Embryonic facial prominence (tissue), 1 donor: ENCODE data around the gene SLITRK4.

ENCODE experiments used
- DNase-seq: peaks from one replicate; pipeline ENCODE4 v3.0.0-alpha.2; 2016; ENCODE audit errors: extremely low spot score

The SLITRK4 gene, protein sequence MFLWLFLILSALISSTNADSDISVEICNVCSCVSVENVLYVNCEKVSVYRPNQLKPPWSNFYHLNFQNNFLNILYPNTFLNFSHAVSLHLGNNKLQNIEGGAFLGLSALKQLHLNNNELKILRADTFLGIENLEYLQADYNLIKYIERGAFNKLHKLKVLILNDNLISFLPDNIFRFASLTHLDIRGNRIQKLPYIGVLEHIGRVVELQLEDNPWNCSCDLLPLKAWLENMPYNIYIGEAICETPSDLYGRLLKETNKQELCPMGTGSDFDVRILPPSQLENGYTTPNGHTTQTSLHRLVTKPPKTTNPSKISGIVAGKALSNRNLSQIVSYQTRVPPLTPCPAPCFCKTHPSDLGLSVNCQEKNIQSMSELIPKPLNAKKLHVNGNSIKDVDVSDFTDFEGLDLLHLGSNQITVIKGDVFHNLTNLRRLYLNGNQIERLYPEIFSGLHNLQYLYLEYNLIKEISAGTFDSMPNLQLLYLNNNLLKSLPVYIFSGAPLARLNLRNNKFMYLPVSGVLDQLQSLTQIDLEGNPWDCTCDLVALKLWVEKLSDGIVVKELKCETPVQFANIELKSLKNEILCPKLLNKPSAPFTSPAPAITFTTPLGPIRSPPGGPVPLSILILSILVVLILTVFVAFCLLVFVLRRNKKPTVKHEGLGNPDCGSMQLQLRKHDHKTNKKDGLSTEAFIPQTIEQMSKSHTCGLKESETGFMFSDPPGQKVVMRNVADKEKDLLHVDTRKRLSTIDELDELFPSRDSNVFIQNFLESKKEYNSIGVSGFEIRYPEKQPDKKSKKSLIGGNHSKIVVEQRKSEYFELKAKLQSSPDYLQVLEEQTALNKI

DNA sequence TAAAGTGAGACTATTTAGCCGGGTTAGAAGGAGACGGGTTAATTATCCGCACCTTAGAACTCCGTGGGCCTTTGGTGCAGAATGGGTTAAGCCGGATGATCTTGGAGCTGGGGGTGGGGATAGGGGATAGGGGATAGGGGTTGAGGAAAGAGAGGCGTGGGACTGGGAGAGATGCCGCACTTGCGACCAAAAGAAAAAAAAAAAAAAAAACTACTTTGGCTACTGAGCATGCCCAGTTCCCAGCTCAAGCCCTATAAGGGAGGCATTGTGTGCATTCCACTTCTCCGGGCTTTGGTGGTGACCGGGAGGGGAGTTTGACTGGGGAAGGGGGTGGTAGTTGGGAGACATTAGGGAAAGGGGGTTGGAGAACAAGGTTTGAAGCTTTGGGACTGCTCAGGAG lies at the start of gene SLITRK4:
Gene SLITRK4 (minus strand): TSS at position 187 of the 400 bp plus-strand sequence. CDS start 4,993 bp downstream, outside the sequence.
- DNase-seq, result no peak

DNA sequence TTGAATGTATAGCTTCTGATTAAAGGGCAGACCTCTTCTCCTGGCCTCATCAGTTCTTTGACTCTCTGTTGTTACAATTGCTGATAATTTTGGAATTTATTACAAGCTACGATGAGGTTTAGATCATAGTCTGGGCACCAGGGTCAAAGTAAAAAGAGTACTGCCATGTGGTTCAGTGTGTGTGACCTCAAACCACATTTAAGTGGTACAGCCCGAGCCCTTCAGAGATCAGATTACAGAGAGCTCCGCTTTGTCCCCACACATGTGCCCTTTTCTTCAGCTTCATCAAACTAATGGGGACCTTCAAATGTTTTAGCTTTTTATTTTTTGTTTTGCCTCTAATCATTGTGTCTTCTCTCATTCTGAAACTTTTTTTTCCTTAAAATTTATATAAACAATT lies 47.6 kb upstream of the SLITRK4 start:
- no peak for DNase-seq

DNA sequence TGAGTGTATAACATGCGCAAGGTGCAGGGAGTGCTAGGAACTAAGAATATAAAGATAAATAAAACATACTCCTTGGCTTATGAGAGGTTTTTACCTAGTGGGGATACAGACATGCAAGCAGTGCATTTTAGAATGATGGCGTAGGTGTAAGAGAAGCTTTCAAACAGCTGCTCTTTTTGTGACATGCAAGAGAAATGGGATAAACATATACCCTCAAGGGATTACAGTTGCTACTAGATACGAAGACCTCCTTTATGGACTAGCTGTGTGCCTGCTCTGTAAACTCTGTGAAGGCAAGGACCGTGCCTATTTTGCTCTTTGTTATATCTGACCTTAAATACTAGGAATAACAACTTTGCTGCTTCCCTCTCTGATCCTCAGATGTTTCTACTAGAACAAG lies 39.0 kb upstream of the SLITRK4 start:
- no peak for DNase-seq

DNA sequence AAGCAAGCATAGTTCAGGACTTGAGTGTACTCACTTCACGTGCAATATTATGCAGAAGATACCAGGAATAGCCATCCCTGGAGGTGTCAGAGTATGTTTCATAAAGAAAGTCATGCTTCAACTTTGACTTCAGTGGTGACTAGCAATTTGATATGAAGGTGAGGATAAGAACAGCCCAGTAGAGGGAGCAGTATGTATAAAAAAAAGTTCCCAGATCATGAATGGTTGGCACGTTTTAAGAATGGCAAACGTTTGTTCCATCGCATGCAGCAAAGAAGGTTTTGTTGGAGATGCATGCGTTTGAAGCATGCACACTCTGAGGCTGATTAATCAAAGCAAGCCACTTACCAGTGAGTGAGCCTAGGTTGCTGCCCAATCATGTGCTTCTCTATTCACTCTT lies 33.5 kb upstream of the SLITRK4 start:
- no peak for DNase-seq

DNA sequence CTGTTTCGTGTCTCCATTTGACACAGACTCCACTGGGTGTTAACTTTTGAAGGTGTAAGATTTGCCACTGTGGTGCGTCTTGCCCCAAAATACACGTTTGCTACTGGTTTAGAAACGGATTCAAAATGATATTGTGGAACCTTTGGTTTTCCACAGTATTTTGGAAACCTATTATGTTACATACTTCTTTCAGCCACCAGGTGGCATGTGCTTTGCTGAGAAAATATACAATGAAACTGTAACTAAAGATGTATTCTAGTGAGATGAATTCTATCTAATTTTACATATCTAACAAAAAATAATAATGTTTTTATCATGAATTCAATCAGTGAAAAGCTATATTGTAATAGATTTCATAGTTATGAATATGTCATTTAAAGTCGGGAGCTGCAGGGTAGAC lies 28.4 kb upstream of the SLITRK4 start:
- DNase-seq, result no peak

DNA sequence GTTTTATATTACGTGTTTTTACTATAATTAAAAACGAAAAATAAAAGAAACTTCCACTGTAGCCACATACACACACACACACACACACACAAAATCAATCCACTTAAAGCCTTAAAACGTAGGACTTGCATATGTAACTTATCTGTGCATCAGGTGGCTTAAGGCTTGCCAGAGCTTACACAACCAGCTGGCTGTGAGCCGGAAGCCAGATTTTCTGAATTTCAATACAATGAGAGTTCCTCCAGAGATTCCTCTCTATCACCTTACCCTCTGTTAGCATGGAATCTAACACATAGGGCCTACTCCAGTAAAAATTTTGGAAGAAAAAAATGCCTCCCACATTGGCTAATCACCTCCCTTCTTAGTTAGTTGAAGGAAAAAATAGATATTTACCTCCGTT lies 27.9 kb upstream of the SLITRK4 start:
- DNase-seq, result no peak

DNA sequence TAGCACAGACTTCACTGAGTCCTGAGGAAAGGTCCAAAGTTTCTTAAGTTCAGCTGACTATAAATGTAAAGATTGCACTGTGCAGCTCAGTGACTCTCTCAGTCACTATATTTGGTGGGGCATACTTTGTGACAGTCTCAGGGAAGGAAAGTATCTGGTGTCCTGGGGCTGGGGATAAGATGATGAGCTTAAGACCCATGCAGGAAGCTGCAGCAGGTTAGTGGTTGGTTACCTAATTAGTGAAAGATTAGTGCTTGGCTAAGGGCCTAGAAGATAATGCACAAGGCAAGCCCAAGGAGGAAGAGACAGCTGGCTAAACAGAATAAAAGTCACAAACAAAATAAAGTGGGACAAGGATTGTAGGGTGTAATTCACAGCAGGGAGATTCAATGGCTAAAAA lies 25.4 kb upstream of the SLITRK4 start:
- no peak for DNase-seq

DNA sequence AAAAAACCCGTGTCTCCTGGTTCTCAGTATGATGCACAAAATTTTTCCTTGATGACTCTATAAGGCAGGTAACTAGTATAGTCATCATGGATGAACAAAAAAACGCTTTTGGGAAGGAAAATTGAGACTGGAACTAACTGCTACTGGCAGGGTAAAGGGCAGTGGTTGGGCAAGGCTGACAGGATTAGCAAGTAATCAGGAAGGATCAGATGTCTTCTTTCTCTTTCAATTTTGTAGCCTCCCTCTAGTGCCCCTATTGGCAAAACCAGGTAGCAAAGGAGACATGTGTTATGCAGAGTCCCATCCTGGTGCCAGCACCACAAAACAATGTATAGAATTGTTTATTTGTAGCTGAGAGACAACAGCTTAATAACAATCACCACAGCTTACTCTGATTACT lies 12.8 kb upstream of the SLITRK4 start:
- DNase-seq, result no peak

DNA sequence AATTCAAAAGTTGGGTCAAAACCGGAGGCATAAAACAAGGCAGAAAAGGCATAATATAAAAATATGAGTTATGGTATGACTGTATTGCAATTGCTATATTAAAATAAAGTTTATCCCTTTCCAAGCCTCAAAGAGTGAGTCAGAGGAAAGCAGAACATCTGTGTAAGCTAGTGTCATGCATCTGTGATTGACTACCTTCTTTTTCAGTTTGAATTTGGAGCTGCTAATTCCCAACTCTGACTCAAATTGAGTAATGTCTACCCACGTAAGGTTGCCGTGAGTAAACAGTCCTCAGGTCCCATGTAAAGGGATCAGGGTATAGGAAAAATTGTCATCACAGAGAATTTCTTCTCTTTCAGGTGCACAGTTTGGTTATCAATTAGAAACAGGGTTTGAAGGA lies 6.5 kb upstream of the SLITRK4 start:
- DNase-seq, result no peak

DNA sequence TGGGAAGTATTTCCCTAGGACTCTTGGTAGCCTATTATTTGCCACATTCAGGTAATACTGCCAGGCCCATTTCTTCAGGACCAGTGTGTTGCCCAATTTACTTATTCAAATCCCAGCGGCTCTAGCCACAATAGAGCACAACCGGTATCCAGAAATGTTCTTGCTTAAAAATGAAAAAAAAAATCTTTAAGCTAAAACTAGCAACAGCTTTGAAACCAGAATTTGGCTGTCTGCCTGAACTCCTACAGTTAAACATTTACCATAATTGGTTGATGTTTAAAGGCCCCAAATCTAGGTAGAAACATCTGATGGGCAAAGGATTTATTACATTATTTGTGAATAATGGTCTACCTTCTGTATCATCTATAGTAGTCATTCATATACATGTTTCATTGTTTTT lies 930 bp upstream of the SLITRK4 start:
- no peak for DNase-seq

DNA sequence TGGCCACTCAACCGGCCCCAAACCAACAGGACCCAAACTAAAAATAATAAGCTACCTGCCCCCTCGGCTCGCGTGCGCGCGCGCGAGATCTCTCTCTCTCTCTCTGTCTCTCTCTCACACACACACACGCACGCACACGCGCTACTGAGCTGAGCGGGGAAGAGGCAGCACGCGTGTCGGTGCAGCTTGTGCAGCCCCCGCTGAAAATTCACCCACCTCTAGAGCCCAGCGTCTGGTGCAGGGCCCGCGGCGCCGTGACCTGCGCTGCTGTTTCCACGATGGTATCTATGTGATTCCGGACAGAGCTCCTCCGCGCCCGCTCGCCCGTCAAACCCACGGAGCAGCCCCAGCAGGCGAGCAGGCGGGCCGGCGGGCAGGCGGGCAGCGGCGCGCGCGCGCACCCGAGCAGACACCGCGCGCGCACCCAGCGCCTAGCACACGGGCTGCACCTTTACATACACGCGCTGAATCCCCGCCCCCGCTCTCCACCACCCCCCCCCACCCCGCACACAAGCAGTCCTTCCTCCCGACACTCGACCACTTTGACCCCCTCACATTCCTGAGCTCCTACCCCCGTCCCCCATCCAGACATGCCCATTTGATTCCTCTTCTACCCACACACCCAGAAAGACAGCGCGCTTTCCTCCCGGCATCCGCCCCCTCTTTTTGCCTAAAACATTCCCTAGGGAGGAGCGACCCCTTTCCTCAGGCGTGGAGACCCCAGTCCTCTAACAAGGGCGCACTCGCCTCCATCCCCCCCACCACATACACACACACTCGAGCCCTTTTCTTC lies 1.0 kb downstream of the SLITRK4 start:
- DNase-seq, result no peak

DNA sequence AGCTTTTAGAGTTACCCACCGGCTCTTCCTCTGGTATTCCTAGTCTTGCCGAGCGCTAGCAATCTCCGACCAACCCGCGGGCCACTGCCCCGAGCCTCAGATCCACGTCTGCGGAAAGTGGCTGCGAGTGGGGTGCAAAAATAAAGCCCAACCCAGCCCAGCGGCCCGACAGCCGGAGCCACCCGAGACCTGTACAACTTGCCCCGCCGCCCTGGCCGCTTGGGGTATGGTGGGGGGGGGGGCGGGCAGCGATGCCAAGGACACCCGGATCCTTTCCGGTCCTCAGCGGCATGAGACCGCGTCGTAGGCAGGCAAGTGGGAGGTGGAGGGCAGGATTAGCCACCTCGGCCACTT lies 1.6 kb downstream of the SLITRK4 start:
- DNase-seq, result no peak

DNA sequence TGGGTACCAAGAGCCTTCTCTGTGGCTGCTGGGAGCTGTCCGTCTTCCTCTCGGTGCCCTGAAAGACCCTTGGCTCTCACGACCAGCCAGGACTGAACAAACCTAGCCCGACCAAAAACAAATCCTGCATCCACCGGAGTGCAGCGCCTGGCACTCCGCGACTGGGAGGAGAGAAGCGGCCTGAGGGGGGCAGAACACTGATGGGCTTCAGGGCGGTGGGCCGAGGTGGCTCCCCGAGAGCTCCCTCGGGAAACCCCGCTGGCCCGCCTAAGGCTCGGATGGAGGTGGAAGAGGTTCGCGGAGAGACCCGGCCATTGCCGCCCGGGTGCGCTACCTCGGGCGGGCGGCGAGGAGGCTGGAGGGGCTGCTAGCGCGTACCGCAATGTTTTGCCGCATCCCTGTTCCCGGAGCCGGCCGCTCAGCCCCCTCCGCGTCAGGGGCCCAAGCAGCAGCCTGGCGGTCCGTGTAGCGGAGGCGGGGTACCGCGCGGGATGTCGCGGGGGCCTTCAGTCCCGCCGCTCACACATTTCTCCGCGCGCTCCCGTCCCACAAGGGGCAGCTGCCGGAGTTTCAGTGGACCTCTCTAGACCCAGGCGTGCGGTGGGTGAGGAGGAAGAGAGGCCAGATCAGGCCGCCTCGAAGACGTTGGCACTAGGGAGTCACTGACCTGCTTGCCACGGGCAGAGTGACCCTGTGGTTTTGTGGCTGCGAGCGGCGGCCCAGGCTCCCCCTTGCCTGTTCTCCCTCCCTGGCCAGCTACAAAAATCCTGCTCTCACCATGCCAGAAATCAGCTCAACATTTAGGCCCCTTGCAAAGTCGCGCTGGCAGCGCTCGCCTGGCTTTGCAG lies 2.2 kb downstream of the SLITRK4 start:
- DNase-seq, result no peak

DNA sequence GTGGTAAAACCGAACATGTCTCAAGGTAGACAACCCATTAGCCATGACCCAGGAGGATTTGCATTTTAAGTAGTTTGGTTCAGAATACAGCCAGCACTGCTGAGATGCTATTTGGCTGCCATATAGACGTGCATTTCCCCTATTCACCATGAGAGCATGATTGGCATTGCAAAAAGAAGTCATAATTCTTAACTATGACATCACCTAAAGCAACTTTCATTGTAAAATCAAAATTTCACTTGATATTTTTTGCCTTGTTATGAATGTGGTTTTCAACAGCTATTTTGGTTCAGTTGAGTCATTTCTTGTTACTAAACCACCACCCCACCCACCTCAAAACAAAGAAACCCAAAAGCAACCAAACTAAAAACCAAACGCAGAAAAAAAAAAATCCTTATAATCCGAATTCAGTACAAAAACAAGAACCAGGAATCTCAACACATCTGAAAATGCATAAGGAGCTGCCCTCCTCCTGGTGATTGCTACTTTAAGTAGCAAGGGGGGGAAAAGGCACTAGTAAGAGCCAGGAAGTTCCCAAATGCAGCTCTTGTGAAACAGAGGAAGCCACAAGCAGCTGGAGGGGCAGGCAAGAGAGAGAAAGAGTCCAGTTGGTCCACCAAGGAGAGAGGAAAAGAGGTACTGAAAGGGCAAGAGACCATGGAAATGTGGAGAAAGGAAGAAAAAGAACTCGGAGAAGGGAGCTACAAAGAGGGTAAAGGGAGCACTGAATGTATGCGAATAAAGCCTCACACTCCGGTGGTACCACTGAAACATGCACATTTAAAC lies 3.1 kb downstream of the SLITRK4 start:
- DNase-seq, result no peak

DNA sequence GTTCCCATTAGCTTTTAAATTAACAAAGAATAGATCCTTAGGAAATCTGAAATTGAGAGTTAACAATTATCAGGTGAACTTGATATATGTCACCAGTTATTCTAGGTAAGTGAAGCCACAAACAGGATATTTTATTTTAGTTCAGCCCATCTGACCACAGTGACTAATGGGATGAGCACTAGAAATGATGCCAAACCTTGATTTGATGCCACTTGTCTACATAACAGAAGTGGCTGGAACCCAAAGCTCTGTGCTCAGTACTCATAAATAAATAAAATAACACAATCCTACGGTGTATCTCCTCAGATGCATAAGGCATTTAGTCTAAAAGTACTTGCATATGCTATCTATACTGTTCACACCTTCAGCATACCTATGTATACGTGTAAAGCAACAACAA lies 12.2 kb downstream of the SLITRK4 start:
- DNase-seq, result no peak

DNA sequence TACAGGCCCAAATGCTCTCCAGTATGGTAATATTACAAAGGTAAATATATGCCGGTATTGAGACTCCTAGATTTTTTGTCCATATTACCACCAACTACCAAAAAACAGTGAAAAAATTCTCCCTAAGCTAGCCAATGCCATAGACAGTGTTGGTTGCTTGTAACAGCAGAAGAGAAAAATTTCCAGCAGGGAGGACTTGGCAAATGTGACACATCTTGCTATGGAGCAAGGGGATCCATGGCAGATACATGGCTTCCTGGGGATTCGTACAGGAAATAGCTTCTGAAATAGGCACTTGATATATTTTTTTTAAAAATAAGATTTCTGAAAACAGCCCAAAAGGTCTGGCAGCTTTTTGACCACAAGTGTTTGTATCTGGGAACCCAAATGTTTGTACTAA lies 14.6 kb downstream of the SLITRK4 start:
- DNase-seq, result no peak

DNA sequence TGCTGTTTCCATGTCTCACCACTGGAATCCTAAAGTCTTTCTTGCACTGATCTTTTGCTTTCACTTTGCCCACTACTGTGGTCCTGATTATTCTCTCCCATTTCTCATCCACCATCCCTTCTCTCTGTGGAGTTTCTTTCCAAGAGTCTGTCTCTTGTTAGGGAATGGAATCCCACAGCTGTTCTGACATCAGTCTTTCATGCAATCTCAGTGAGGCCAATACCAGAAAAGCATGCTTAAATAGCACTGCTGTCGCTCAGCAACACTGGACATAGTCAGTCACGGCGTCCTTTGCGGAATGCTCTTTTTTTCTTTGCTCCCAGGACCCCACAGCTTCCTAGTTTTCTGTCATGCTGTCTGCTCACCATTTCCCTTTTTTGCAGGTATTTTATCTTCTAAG lies 20.1 kb downstream of the SLITRK4 start:
- no peak for DNase-seq

DNA sequence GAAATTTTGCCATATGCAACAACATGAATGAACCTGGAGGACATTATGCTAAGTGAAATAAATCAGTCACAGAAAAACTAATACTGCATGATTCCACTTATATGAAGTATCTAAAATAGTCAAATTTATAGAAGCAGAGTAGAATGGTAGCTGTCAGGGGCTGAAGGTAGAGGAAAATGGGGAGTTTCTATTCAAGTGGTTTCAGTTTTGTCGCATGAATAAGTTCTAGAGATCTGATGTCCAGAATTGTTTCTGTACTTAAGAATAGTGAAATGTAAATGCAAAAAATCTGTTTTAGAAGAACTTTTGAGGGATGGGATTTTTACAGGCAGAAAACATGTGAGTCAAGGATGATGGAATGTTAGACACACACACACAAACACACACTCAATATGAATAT lies 34.1 kb downstream of the SLITRK4 start:
- DNase-seq, result no peak

DNA sequence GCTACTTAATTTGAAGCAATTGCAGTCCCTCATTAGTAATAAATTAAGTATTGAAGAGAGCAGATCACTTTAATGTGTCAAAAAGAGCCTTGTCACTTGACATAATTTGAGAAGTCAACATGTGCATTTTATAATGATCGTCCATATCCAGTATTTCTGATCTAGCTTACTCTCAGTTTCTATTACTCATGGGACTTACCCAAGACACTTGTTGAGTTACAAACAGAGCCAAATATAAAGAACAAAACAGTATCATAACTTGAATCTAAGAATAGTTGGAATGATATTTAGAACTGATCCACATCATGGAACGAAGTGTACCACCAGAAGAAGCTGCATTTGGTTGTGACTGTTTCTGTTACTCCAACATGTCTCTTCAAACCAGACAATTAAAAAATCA lies 54.7 kb downstream of the SLITRK4 start:
- DNase-seq, result no peak

DNA sequence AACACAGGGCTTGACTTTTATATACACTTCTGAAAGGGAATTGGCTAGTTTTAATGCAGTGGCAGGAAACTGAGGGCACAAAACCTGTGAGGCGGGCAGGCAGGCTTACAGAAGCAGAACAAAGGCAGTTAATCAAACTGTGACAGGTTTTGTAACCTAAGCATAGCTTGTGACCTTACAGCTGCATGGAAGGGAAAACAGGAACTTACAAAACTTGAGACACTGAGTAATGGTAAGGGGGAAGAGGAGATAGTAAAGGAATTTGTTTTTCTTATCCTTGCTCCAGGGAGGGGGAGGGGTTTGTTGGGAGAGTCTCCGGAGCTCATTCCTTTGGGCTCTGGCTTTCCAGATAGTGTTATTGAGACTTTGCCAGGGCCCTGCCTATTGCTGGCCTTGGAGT lies 55.6 kb downstream of the SLITRK4 start:
- DNase-seq, result no peak
